ENCODE data around the gene ITFG1.

The ITFG1 gene

DNA sequence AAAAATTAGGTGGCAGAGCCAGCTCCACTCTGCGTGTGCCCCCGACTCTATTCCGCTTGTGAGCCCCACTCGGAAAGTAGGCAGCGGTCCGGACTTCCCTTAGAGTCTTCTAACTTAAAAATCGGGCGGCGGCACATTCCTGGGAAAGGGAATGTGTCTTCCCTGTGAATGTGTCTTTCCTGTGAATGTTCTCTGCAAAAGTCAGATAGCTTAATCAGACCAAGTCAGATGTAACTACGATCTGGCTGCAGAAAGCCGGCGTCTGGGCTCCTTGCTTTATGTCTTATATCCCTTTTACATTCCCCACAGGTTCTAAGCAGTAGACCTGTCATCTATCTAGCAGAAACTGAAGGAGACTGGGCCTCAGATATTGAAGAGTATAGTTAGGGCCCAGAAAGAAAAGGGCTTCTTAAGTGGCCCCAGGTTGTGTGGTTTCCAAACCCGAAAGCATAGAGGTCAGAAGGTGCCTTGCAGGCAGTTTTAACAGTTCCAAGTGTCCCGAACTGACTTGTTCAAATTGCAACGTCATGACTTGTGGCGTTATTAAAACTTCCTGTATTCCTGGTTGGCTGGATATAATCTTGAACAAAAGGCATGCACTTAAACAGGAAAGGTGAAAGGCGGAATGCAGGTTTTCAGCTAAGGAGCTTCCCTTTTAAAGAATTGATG, 869 bp upstream of the ITFG1 start:
- H3K27ac ChIP-seq, result peak overlapping the region; percentile 93
- H3K36me3 ChIP-seq (replicated peaks), result no peaks in the 10 kb centered on the region
- DNase-seq, result peak; percentile 30
- TF ChIP-seq CTCF (IDR thresholded peaks at IDR 0.05; ENCODE audit: low read depth, low read length, missing control alignments), result no peak
- in situ Hi-C loops (cut with HindIII; ENCODE audit: low pct_ligation_motif_present, low sequenced_read_pairs), result no loop called here
- peak overlapping the region; percentile 95 for H3K4me3 ChIP-seq (ENCODE audit: low read depth, low read length)
- H3K27me3 ChIP-seq (replicated peaks), result no peaks in the 10 kb centered on the region

DNA sequence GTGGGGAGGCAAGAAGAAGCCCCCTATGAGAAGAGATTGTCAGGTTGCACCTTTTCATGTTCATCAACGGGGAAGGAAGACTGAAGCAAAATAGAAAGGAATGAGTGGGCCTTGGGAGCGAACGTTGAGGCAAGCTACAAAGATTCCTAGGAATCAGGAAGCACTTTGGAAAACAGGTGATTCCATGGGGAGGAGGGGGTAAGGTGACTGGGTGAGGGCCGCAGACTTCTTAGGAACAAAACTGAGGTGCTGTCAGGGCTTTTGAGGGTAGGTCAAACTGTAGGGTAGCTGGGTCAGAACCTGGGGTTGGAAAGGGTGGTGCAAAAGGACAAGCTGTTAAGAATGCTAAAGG, 528 bp downstream of the ITFG1 start:
- Histone ChIP-seq H3K27ac (peak overlapping the region; percentile 93), H3K4me3 (ENCODE audit: low read depth, low read length) (peak overlapping the region; percentile 95), H3K27me3 (replicated peaks) (no peaks in the 10 kb centered on the region), H3K36me3 (replicated peaks) (no peaks in the 10 kb centered on the region)
- no peak for DNase-seq
- no peak for TF ChIP-seq CTCF (IDR thresholded peaks at IDR 0.05; ENCODE audit: low read depth, low read length, missing control alignments)
- in situ Hi-C loops (cut with HindIII; ENCODE audit: low pct_ligation_motif_present, low sequenced_read_pairs), result no loop called here

DNA sequence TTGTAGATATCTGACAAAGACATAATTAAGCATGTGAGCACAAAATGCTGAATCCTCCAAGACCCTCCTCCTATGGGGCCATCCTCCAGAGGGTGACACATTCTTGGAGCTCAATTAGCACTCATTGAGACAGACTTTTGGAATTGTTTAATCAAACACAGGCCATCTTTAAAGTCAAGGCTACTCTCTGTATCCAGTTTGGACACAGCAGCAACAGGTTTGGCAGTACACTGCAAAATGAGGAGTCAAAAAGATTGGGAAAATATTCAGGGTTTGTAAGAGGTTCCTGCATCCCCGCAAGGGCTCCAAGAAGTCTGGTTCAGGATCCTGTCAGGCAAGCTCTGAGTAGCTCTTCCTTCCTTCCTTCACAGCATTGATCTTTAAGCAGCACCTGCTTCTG, 1.3 kb downstream of the ITFG1 start:
- no peak for DNase-seq
- TF ChIP-seq CTCF (IDR thresholded peaks at IDR 0.05; ENCODE audit: low read depth, low read length, missing control alignments), result no peak
- Histone ChIP-seq H3K4me3 (ENCODE audit: low read depth, low read length) (no peak overlapping the region), H3K27ac (no peak overlapping the region), H3K36me3 (replicated peaks) (no peaks in the 10 kb centered on the region), H3K27me3 (replicated peaks) (no peaks in the 10 kb centered on the region)
- in situ Hi-C loops (cut with HindIII; ENCODE audit: low pct_ligation_motif_present, low sequenced_read_pairs), result no loop called here

DNA sequence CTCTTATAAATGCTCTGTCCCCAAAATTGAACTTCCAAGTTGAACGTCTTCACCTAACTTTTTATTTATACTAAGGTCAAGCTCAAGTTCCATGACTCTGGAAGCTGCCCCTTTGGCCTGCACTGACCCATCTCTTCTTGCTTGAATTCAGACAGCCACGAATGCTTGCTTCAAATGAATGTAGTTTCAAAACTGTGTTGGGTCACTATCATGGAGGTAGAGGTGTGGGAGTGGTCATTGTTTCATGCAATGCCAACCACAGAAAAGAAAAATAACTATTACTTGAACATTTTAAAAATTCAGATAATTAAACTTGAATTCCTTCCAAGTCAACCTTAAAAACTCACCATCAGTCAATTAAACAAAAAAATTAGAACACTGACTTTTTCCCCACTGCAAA, 2.5 kb downstream of the ITFG1 start:
- in situ Hi-C loops (cut with HindIII; ENCODE audit: low pct_ligation_motif_present, low sequenced_read_pairs), result no loop called here
- DNase-seq, result no peak
- no peaks in the 10 kb centered on the region for H3K27me3 ChIP-seq (replicated peaks)
- H3K27ac ChIP-seq, result no peak overlapping the region
- no peak overlapping the region for H3K4me3 ChIP-seq (ENCODE audit: low read depth, low read length)
- H3K36me3 ChIP-seq (replicated peaks), result no peaks in the 10 kb centered on the region
- TF ChIP-seq CTCF (IDR thresholded peaks at IDR 0.05; ENCODE audit: low read depth, low read length, missing control alignments), result no peak

DNA sequence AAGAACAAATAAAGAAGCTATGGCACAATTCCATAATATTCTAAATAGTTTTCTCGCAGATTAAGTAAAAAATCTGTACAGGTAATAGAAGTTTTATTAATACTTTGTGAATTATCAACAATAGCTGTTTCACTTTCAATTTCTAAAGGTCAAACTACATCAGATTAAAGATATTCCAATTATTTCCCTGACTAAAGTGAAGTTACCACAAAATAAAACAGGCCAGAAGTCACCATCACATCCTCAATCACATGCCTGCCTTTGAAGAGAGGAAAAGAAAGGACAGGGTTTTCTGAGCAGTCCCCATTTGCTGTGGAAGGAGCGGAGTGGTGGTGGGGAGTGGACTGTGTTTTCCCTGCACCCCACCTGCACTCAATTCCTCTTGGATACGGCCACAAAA, 11.1 kb downstream of the ITFG1 start:
- no peaks in the 10 kb centered on the region for H3K27me3 ChIP-seq (replicated peaks)
- H3K27ac ChIP-seq, result no peak overlapping the region
- DNase-seq, result no peak
- TF ChIP-seq CTCF (IDR thresholded peaks at IDR 0.05; ENCODE audit: low read depth, low read length, missing control alignments), result no peak
- in situ Hi-C loops (cut with HindIII; ENCODE audit: low pct_ligation_motif_present, low sequenced_read_pairs), result no loop called here
- H3K4me3 ChIP-seq (ENCODE audit: low read depth, low read length), result no peak overlapping the region
- peaks cover 3% of the 10 kb centered on the region for H3K36me3 ChIP-seq (replicated peaks)
